ENCODE measurements around the gene TNRC6A.

Gene TNRC6A

DNA sequence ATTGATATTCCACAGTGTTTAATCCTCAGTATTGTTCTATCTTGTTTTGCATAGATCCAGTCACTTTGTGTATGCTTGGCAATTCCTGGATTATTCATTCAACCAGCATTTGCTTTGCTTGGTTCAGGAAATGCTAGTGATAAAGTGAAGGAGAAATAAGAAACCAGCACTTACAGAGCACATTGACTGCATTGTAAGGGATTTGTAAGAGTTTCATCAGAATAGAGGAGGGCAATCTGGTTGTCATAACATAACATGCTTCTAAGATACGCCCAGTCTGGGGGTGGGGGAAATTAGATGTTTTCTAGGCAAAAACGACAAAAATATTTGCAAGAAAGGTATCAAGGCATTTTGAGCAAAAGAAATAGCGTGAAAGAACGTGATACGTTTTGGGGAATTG is 40.4 kb downstream of the TNRC6A start:
- TF ChIP-seq, protein P1, sequence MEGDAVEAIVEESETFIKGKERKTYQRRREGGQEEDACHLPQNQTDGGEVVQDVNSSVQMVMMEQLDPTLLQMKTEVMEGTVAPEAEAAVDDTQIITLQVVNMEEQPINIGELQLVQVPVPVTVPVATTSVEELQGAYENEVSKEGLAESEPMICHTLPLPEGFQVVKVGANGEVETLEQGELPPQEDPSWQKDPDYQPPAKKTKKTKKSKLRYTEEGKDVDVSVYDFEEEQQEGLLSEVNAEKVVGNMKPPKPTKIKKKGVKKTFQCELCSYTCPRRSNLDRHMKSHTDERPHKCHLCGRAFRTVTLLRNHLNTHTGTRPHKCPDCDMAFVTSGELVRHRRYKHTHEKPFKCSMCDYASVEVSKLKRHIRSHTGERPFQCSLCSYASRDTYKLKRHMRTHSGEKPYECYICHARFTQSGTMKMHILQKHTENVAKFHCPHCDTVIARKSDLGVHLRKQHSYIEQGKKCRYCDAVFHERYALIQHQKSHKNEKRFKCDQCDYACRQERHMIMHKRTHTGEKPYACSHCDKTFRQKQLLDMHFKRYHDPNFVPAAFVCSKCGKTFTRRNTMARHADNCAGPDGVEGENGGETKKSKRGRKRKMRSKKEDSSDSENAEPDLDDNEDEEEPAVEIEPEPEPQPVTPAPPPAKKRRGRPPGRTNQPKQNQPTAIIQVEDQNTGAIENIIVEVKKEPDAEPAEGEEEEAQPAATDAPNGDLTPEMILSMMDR (IDR thresholded peaks at IDR 0.05; ENCODE audit: borderline replicate concordance, insufficient read depth, low read depth, low read length), result no peak
- H3K4me3 ChIP-seq (ENCODE audit: low read depth, low read length), result no peak overlapping the region

DNA sequence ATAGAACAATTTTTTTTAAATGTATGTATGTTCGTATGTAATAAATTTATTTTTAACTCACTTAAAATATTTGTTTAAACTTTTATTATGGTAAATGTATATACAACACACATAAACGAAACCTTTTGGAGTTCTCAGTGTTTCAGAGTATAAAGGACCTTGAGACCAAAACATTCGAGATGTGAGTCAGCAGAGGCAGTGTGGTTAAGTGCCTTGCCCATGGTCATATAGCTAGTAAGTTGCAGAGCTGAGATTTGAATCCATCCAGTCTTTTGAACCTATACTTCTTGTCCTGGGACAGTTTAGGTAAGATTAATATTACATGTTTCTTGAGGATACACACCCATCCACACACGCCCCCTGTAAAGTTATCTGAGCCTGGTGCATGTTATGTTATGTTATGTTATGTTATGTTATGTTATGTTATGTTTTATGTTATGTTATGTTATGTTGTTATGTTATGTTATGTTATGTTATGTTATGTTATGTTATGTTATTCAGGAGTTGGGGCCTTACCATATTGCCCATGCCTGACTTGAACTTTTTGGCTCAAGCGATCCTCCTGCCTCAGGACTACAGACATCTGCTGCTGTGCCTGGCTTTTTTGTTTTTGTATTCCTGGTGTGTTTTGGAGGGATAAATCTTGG is 41.8 kb downstream of the TNRC6A start:
- TF ChIP-seq, protein P1 (IDR thresholded peaks at IDR 0.05; ENCODE audit: borderline replicate concordance, insufficient read depth, low read depth, low read length), result no peak
- no peak overlapping the region for H3K4me3 ChIP-seq (ENCODE audit: low read depth, low read length)

DNA sequence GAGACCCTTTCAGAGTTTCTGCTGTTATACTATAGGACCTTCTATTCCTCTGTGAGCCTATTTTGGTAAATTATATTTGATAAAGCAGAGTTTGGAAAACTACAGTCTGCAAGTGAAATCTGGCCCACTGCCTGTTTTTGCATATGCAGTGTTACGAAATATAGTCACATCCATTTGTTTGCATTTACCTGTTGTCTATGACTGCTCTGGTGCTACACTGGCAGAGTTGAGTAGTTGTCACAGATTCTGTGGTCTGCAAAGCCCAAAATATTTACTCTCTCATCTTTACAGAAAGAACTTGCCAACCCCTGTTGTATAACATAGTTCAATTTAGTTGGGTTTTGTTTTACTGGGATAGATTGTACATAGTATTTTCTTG is 42.3 kb downstream of the TNRC6A start:
- no peak overlapping the region for H3K4me3 ChIP-seq (ENCODE audit: low read depth, low read length)
- TF ChIP-seq, protein P1 (IDR thresholded peaks at IDR 0.05; ENCODE audit: borderline replicate concordance, insufficient read depth, low read depth, low read length), result no peak

DNA sequence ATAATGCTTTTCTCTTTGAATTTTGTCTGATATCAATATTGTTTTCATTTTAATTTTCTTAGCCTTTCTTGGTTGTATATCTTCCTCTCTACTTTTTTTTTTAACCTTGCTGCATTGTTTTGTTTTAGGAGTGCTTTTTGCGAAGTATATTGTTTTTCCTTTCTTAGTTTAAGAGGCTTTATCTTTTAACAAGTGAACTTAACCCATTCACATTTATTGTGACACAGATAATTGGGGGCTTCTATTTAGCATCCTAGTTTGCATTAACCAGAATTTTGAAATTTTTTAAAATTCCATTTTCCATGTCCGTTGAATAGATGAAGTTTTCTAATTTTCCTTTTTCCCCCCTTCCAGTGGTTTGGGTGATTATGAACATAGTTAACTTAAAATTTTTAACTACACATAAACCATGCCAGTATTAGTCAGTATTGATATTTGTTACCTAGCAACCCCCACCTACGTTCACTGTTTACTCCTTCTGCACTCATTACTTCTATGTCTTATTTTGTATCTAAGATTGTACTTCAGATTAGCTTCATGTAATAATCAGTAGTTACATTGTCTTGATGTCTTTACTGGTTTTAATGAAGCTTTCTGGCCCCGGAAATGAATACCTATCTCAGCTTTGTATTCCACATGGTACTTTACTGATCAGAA is 44.4 kb downstream of the TNRC6A start:
- H3K4me3 ChIP-seq (ENCODE audit: low read depth, low read length), result no peak overlapping the region
- TF ChIP-seq, protein P1 (IDR thresholded peaks at IDR 0.05; ENCODE audit: borderline replicate concordance, insufficient read depth, low read depth, low read length), result no peak

DNA sequence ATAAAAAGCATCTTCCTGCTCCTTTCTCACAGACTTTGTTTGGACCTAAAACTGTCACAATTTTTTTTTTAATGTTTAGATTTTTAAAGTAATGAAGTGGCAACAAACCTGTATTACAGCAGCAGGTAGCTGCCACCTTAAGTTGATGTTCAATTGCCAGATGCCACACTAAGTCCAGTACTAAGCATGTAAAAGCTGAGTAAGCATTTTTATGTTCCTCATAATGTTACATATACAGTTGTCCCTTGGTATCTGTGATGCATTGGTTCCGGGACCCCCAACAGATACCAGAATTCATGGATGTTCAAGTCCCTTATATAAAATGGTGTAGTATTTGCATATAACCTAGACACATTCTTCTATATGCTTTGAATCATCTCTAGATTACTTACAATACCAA is 45.1 kb downstream of the TNRC6A start:
- TF ChIP-seq, protein P1 (IDR thresholded peaks at IDR 0.05; ENCODE audit: borderline replicate concordance, insufficient read depth, low read depth, low read length), result no peak
- H3K4me3 ChIP-seq (ENCODE audit: low read depth, low read length), result no peak overlapping the region

DNA sequence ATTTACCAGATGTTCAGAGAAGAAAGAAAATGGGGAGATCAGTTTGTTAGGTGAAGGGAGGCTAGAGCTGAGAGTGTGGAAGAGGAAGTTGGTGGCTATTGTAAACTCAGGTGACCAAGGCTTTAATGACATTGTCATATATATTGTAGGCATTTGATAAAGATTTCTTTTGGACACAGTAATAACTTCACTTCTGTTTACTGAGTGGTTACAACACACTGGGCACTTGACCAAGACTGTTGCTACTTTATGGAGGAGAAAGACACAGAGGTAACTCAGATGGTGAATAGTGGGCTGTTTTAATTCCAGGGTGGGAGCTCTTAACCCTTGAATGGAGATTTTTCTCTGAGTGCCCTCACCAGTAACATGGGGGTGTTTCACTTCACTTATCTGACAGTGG is 46.0 kb downstream of the TNRC6A start:
- H3K4me3 ChIP-seq (ENCODE audit: low read depth, low read length), result no peak overlapping the region
- TF ChIP-seq, protein P1 (IDR thresholded peaks at IDR 0.05; ENCODE audit: borderline replicate concordance, insufficient read depth, low read depth, low read length), result no peak
